Breast epithelium (tissue), 3 donors: ENCODE data around the gene UBASH3B.

ENCODE experiments used
- POLR2A ChIP-seq: fragments of 450-650 bp; IDR thresholded peaks from one replicate; pipeline ENCODE4 v1.6.1; 2016; ENCODE audit warnings: antibody characterized with exemption, mild to moderate bottlenecking, moderate library complexity
- TF ChIP-seq, protein P1 (sequence below), 3 donors: fragments of 450-650 bp; IDR thresholded peaks; one replicate each; pipeline ENCODE4 v1.5.1; 2016 to 2017; ENCODE audit warnings: antibody characterized with exemption in 3 of 3, mild to moderate bottlenecking in 3 of 3, moderate library complexity in 3 of 3

GRCh38 chr11:122782222-122782621 lies 126.7 kb downstream of the UBASH3B start:
- TF ChIP-seq POLR2A, result no peak
- TF ChIP-seq, protein P1, sequence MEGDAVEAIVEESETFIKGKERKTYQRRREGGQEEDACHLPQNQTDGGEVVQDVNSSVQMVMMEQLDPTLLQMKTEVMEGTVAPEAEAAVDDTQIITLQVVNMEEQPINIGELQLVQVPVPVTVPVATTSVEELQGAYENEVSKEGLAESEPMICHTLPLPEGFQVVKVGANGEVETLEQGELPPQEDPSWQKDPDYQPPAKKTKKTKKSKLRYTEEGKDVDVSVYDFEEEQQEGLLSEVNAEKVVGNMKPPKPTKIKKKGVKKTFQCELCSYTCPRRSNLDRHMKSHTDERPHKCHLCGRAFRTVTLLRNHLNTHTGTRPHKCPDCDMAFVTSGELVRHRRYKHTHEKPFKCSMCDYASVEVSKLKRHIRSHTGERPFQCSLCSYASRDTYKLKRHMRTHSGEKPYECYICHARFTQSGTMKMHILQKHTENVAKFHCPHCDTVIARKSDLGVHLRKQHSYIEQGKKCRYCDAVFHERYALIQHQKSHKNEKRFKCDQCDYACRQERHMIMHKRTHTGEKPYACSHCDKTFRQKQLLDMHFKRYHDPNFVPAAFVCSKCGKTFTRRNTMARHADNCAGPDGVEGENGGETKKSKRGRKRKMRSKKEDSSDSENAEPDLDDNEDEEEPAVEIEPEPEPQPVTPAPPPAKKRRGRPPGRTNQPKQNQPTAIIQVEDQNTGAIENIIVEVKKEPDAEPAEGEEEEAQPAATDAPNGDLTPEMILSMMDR (IDR thresholded peaks at IDR 0.05), result no peak
